GM18867 (cell line): ENCODE measurements around the gene KRTCAP2.

Experiments
- ATAC-seq: cut with Tn5 transposase; IDR thresholded peaks from one replicate; pipeline ENCODE4 v1.9.1; 2021; ENCODE audit warnings: mild to moderate bottlenecking, moderate library complexity; ENCODE audit not compliant: unreplicated experiment

Gene KRTCAP2

DNA sequence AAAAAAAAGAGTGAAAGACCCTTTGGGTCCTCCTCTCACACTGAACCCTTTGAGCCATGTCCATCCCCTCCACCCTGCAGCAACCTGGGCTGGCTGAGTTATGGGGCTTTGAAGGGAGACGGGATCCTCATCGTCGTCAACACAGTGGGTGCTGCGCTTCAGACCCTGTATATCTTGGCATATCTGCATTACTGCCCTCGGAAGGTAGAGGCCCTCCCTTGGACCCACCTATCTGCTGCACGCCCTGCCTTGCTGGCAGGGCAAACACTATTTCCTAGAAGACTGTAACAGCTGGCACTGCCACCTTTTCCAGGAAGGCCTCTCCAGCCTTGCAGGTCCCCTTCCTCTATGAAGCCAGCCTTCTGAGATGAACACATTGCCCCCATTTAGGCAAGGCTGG is 36.4 kb downstream of the KRTCAP2 start:
- ATAC-seq = no peak

DNA sequence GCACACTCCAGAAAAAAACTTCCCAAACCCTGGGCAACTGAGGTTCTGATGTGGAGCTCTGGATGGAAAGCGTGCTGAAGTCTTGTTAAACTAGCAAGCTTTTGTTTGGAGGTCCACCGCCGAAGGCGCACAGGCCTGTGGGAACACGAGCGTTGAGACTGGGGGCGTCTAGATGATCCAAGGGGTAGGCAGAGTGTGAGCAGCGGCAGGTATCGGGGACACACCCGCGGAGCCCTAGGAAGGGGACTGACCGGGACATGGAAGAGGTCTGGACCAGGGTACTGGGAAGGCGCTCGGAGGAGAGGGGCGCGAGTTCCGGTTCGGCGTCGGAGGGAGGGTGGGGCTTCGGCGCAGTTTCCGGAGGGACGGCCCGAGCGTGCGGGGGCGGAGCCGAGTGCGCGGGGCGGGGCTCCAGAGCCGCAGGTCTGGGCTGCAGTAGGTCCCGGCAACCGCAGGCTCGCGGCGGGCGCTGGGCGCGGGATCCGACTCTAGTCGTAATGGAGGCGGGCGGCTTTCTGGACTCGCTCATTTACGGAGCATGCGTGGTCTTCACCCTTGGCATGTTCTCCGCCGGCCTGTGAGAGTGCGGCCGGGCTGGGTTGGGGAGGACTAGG is 37.6 kb downstream of the KRTCAP2 start, which contains the start of gene SLC50A1:
Gene SLC50A1 (plus strand): TSS at position 438 of the 614 bp plus-strand sequence. CDS start 60 bp downstream, at position 498.
- peak; percentile 74 for ATAC-seq

DNA sequence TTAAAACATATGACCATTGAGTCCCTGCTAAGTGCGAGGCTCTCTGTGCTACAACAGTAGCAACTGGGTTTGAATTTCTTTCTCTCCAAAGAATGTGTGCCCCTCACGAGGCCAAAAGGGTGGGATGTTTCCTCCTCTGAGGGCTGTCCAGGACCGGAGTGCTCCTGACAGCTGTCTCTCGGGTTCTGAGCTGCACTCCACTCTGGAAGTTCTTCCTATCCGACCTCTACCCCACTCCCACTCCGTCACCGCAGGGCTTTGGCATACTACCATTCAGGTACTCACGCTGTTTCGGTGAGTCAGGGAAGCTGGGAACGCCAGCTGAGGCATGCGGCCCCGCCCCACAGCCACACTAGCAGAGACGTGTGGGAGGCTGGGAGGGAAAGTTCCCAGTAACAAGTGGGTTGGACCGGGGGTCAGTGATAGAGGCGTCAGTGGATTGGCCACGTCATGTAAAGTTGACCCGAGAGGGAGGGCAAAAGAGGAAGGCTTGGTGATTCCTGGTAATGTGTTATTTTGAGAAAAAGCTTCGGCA is 38.2 kb downstream of the KRTCAP2 start:
- peak; percentile 31 for ATAC-seq

- ATAC-seq = no peak
Measured at GRCh38 chr1:155134322-155134721, 38.8 kb downstream of the KRTCAP2 start.

GRCh38 chr1:155133799-155134281 is 39.3 kb downstream of the KRTCAP2 start:
- ATAC-seq = no peak

- no peak for ATAC-seq
Measured at GRCh38 chr1:155131856-155132255, 41.2 kb downstream of the KRTCAP2 start.

DNA sequence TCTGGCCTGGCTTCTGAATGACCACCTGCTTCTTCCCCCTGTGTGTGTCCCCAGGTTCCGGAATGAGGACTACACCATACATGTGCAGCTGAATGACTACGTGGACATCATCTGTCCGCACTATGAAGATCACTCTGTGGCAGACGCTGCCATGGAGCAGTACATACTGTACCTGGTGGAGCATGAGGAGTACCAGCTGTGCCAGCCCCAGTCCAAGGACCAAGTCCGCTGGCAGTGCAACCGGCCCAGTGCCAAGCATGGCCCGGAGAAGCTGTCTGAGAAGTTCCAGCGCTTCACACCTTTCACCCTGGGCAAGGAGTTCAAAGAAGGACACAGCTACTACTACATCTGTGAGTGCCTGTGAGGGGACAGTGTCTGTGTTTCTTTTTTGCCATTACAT is 41.8 kb downstream of the KRTCAP2 start:
- no peak for ATAC-seq

- ATAC-seq = no peak
Measured at GRCh38 chr1:155130272-155131006, 42.7 kb downstream of the KRTCAP2 start.

DNA sequence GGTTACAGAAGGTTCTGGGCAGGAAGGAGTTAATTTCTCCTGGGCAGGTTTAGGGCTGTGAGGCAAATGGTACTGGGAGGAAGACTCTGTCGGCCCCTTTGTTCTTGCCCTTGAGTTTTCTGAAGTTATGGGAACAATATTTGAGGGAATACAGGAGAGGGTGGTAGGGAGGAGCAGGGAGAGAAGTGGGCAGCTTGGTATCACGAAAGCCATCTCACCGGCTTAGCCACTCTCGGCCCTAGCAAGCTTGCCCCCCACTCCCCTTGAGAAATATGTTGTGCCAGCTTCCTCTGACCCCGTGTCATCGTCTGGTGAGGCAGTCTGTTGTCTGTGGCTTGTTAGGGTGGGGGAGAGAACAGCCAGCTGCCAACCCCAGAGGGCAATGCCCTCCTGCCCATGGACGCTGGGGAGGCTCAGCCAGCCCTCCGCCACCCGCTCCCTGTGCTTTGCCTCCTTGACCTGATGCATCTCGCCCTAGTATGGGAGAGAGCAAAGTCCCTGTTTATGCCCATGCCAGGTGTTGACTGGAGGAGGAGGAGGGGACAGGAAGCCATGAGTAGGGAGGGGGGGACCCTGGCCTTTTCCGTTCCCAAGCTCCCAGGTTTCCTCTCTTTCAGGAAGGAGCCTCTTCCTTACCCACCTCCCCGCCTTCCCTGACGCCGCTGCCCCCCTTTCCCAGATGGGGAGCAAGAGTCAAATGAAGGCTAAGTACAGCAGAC is 44.2 kb downstream of the KRTCAP2 start:
- no peak for ATAC-seq

- ATAC-seq = no peak
Measured at GRCh38 chr1:155127967-155128754, 44.9 kb downstream of the KRTCAP2 start.

DNA sequence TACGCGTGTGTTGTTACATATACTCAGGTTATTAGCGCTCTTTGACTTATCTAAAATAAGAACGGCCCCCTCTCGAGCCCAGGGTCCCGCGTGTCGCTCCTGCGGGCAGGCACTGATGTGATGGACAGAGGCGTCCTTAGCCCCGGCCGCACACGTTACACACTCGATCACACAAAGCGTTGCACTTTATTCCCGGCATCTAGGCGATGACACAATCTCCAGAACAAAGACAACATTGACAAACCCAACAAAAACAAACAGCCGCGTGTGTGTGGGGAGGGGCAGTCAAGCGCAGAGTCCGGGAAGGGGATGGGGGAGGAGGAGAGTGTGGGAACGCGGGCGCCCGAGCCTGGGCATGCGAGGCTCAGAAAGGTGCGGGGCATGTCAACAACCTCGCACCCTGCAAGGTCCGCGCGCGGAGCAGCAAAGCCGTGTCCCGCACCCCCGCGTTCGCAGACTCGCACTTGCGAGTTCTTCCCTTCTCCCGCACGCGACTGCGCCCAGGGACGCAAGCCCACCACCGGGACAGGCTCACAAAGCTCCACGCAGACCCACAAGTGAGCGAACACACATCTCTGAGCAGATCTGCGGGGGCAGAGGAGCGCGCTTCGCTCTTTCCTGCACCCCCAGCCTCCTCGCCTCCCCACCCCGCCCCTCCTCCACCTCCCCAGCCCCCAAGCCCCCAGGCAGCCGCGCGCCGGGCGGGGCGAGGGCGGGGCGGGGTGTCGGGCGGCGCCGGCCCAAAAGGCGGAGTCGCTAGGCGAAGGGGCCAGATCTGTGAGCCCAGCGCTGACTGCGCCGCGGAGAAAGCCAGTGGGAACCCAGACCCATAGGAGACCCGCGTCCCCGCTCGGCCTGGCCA is 45.8 kb downstream of the KRTCAP2 start, which contains the start of gene EFNA1:
Gene EFNA1 (plus strand): TSS at position 772 of the 862 bp plus-strand sequence. CDS start 102 bp downstream, outside the sequence.
- no peak for ATAC-seq

DNA sequence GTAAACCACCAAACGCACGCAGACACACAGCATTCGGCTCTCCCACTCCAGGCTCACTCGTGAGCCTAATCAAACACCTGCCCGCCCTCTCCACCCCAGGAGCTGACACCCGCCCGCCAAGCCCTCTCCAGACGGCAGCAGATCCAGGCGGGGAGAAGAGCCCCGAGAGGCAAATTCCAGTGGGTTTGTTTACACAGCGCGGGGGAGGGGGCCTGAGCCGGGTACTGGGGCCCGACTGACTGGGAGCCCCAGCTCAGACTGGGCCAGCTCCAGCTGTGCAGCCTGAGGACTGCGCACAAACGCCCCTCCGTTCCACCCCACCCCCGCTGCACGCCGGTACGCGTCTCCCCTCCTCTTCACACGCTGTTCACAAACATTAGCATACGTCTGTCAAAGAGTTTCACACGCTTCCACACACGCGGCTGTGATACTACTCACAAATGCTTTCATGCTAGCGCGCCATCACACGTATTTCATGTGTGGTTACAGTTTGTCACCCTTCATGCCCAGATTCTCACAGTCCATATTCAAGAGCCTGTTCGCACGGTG is 46.5 kb downstream of the KRTCAP2 start:
- no peak for ATAC-seq

DNA sequence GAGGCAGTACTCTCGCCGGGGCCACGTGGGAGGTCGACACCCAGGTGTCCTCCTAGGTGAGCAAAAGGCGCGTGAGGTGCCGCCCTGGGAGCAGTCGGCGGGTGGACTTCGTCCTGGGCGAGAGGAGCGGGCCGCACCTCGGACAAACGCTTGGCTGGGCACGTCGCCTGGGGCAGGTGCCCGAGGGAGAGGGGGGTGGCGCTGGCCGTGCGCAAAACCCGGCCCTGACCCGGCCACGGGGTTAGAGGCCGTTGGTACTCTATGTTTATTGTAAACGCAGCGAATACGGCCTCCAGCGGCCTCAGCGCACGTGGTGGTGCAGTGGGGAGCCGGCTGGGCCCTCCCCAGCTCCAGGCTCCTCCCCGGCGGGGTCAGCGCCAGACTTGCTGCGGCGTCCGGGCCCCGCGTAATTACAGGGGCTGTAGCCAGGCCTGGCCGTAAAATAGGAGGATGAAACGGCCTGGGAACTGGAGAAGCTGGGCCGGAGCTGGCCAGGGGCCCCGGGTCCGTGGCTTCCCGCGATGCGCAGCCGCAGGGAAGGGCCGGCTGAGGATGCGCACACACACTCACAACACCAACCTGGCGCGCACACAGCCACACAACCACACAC is 47.1 kb downstream of the KRTCAP2 start:
- no peak for ATAC-seq

- no peak for ATAC-seq
Measured at GRCh38 chr1:155125511-155125945, 47.6 kb downstream of the KRTCAP2 start.

- no peak for ATAC-seq
Measured at GRCh38 chr1:155124503-155125463, 48.3 kb downstream of the KRTCAP2 start.

DNA sequence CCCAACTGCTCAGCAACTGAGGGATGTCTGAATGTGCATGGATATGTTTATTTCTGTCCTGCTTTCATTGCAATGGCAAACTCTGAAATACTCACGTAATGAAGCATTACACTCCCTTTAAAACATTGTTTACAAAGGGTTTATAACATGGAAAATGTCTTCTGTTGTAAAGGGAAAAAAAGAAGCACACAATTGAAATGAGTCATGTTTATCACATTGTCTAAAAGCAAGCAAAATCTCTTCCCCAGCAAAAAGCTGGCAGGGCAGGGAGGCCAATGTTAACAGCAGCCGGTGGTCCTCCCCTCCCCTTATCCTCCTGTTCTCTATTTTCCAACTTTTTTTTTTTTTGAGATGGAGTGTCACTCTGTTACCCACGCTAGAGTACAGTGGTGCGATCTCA is 49.3 kb downstream of the KRTCAP2 start:
- no peak for ATAC-seq

GRCh38 chr1:155122308-155122707 is 50.8 kb downstream of the KRTCAP2 start:
- ATAC-seq = no peak

GRCh38 chr1:155121249-155121648 is 51.9 kb downstream of the KRTCAP2 start:
- no peak for ATAC-seq
